WI38 (cell line): ENCODE data around the gene TESK2.

Experiments used
- H3K4me3 ChIP-seq: 2 replicates; pipeline ENCODE4 v1.5.1; 2011; ENCODE audit warnings: low read depth, mild to moderate bottlenecking, control low read depth, low read length
- CTCF ChIP-seq: IDR thresholded peaks from 2 replicates; pipeline ENCODE4 v1.5.1; 2012; ENCODE audit warnings: low read depth, mild to moderate bottlenecking, control low read depth, low read length

The TESK2 gene

GRCh38 chr1:45359882-45360513 is 131.0 kb downstream of the TESK2 start:
- H3K4me3 ChIP-seq: no peak overlapping the region
- TF ChIP-seq CTCF: peak; percentile 49

GRCh38 chr1:45356186-45356585 is 134.8 kb downstream of the TESK2 start:
- no peak overlapping the region for H3K4me3 ChIP-seq
- TF ChIP-seq CTCF: no peak

- H3K4me3 ChIP-seq: no peak overlapping the region
- TF ChIP-seq CTCF: no peak
Observed at GRCh38 chr1:45355683-45356082, 135.3 kb downstream of the TESK2 start.

GRCh38 chr1:45354838-45355237 is 136.1 kb downstream of the TESK2 start:
- H3K4me3 ChIP-seq: no peak overlapping the region
- no peak for TF ChIP-seq CTCF

GRCh38 chr1:45353685-45354084 is 137.3 kb downstream of the TESK2 start:
- H3K4me3 ChIP-seq: no peak overlapping the region
- TF ChIP-seq CTCF: no peak

GRCh38 chr1:45351508-45351907 is 139.5 kb downstream of the TESK2 start:
- H3K4me3 ChIP-seq: no peak overlapping the region

More at GRCh38 chr1:45351508-45351907, 139.5 kb downstream of the TESK2 start:
- TF ChIP-seq CTCF: no peak
